ENCODE results near the gene PCDHGA2.
A peak's percentile ranks its signal among the peaks of the same experiment; 100 is the strongest.

DNA sequence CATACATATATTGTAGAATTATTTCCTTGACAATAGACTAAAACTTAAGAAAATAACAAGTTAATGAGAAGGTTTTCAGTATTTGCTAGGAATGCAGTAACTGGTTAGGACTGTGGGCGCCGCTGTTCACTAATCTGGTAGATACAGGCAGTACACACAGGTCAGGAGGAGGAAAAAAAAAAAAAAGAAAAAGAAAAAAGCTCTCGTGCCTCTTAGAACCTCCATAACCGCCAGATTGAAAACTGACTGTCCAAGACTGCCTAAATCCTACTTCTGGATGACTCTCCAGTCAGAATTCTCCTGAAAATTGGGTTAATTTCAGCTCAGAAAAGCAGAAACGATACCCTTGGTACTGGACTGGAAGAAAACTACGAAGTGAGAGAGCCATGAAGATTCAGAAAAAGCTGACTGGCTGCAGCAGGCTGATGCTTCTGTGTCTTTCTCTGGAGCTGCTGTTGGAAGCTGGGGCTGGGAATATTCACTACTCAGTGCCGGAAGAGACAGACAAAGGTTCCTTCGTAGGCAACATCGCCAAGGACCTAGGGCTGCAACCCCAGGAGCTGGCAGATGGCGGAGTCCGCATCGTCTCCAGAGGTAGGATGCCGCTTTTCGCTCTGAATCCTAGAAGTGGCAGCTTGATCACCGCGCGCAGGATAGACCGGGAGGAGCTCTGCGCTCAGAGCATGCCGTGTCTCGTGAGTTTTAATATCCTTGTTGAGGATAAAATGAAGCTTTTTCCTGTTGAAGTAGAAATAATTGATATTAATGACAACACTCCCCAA is 8.1 kb upstream of the PCDHGA2 start, which contains the start of gene PCDHGA1:
- TF ChIP-seq, protein P1, sequence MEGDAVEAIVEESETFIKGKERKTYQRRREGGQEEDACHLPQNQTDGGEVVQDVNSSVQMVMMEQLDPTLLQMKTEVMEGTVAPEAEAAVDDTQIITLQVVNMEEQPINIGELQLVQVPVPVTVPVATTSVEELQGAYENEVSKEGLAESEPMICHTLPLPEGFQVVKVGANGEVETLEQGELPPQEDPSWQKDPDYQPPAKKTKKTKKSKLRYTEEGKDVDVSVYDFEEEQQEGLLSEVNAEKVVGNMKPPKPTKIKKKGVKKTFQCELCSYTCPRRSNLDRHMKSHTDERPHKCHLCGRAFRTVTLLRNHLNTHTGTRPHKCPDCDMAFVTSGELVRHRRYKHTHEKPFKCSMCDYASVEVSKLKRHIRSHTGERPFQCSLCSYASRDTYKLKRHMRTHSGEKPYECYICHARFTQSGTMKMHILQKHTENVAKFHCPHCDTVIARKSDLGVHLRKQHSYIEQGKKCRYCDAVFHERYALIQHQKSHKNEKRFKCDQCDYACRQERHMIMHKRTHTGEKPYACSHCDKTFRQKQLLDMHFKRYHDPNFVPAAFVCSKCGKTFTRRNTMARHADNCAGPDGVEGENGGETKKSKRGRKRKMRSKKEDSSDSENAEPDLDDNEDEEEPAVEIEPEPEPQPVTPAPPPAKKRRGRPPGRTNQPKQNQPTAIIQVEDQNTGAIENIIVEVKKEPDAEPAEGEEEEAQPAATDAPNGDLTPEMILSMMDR (conservative IDR thresholded peaks at IDR 0.05; ENCODE audit: low read depth, low read length), result peak; percentile 49
- TF ChIP-seq EZH2 (IDR thresholded peaks at IDR 0.05; ENCODE audit: low read length, unreplicated experiment), result no peak
